NT2/D1 (cell line): ENCODE measurements around the gene MCF2L.

Source experiments
- DNase-seq: peaks from one replicate; pipeline ENCODE4 v3.0.0-alpha.2; 2011; ENCODE audit warnings: low read depth, low spot score
- H3K27me3 ChIP-seq: 2 replicates; pipeline ENCODE4 v1.6.0; 2011; ENCODE audit warnings: mild to moderate bottlenecking; ENCODE audit not compliant: insufficient read length, insufficient read depth
- H3K36me3 ChIP-seq: 2 replicates; pipeline ENCODE4 v1.6.1; 2011; ENCODE audit warnings: mild to moderate bottlenecking, low read length, mixed read lengths; ENCODE audit not compliant: insufficient read depth, insufficient read length
- H3K4me1 ChIP-seq: 2 replicates; pipeline ENCODE4 v1.5.1; 2011; ENCODE audit not compliant: insufficient read depth, insufficient read length
- H3K4me3 ChIP-seq: 2 replicates; pipeline ENCODE4 v1.5.1; 2011; ENCODE audit warnings: low read depth; ENCODE audit not compliant: insufficient read length
- H3K9ac ChIP-seq: 2 replicates; pipeline ENCODE4 v1.6.0; 2011; ENCODE audit warnings: low read depth; ENCODE audit not compliant: insufficient read length
- H3K9me3 ChIP-seq: 2 replicates; pipeline ENCODE4 v1.5.1; 2011; ENCODE audit warnings: mild to moderate bottlenecking, low read length; ENCODE audit not compliant: insufficient read depth
- SUZ12 ChIP-seq: IDR thresholded peaks from 2 replicates; pipeline ENCODE4 v1.6.1; 2011; ENCODE audit not compliant: insufficient read length, insufficient read depth; ENCODE audit errors: extremely low read depth
- YY1 ChIP-seq: IDR thresholded peaks from 2 replicates; pipeline ENCODE4 v1.6.1; 2011; ENCODE audit not compliant: insufficient read length, insufficient read depth
- ZNF274 ChIP-seq: IDR thresholded peaks from 2 replicates; pipeline ENCODE4 v1.6.1; 2011; ENCODE audit warnings: mild to moderate bottlenecking, low read depth, low read length

The MCF2L gene, protein sequence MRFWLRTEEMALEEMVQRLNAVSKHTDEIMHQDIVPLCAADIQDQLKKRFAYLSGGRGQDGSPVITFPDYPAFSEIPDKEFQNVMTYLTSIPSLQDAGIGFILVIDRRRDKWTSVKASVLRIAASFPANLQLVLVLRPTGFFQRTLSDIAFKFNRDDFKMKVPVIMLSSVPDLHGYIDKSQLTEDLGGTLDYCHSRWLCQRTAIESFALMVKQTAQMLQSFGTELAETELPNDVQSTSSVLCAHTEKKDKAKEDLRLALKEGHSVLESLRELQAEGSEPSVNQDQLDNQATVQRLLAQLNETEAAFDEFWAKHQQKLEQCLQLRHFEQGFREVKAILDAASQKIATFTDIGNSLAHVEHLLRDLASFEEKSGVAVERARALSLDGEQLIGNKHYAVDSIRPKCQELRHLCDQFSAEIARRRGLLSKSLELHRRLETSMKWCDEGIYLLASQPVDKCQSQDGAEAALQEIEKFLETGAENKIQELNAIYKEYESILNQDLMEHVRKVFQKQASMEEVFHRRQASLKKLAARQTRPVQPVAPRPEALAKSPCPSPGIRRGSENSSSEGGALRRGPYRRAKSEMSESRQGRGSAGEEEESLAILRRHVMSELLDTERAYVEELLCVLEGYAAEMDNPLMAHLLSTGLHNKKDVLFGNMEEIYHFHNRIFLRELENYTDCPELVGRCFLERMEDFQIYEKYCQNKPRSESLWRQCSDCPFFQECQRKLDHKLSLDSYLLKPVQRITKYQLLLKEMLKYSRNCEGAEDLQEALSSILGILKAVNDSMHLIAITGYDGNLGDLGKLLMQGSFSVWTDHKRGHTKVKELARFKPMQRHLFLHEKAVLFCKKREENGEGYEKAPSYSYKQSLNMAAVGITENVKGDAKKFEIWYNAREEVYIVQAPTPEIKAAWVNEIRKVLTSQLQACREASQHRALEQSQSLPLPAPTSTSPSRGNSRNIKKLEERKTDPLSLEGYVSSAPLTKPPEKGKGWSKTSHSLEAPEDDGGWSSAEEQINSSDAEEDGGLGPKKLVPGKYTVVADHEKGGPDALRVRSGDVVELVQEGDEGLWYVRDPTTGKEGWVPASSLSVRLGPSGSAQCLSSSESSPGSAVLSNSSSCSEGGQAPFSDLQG

GRCh38 chr13:112968910-112969691 is at the start of gene MCF2L:
MCF2L (plus strand) TSS chr13:112969214; CDS start chr13:112969380, 166 bp downstream.
- peaks cover 9% of the 10 kb centered on the region; the same call in 1 of the 2 replicates for H3K9me3 ChIP-seq
- H3K9ac ChIP-seq, result peak within 1 kb of the TSS; percentile 67
- H3K36me3 ChIP-seq, result no peaks in the 10 kb centered on the region
- H3K4me3 ChIP-seq, result peak within 1 kb of the TSS; percentile 55
- no peak for DNase-seq
- peaks cover 41% of the 10 kb centered on the region for H3K27me3 ChIP-seq
- H3K4me1 ChIP-seq, result peaks cover 5% of the 10 kb centered on the region
- TF ChIP-seq ZNF274, result no peak

DNA sequence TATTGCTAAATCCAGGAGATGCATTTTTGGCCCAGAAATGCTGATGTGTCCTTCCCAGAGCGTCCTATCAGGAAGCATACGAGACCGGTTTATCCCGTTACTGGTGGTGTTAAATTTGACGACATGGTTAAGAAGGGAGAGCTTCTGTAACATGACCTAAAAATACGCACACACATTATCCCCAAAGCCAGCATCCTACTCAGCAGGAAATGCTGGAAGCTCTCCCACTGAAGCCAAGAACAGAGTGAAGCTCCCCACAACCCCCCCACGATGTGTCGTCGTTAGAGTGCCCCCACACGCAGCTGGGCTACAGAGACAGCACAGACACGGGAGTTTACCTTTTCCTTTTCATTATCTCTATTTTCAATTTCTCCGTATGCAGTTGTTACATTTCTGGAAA is 45.1 kb upstream of the MCF2L start:
- Histone ChIP-seq H3K27me3 (no peaks in the 10 kb centered on the region), H3K4me3 (no peak overlapping the region), H3K4me1 (no peaks in the 10 kb centered on the region), H3K36me3 (no peaks in the 10 kb centered on the region), H3K9ac (no peak overlapping the region), H3K9me3 (no peaks in the 10 kb centered on the region)
- DNase-seq, result no peak
- TF ChIP-seq YY1 (no peak), SUZ12 (no peak)

GRCh38 chr13:112924365-112924764 is 44.6 kb upstream of the MCF2L start:
- Histone ChIP-seq H3K9me3 (no peaks in the 10 kb centered on the region), H3K27me3 (no peaks in the 10 kb centered on the region), H3K36me3 (no peaks in the 10 kb centered on the region), H3K9ac (no peak overlapping the region), H3K4me1 (no peaks in the 10 kb centered on the region), H3K4me3 (no peak overlapping the region)
- TF ChIP-seq YY1, result no peak
- TF ChIP-seq ZNF274, result no peak
- no peak for TF ChIP-seq SUZ12
- DNase-seq, result no peak

DNA sequence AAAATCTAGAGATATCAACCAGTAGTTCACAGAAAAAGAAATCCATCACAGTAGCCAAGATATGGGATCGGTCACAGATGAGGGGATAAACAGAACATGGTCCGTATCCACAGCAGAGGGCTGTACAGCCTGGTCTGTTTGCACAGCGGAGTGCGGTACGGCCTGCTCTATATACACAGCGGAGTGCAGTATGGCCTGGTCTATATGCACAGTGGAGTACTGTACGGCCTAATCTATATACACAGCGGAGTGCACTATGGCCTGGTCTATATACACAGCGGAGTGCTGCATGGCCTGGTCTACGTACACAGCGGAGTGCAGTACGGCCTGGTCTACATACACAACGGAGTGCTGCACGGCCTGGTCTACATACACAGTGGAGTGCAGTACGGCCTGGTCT is 43.0 kb upstream of the MCF2L start:
- H3K9me3 ChIP-seq, result no peaks in the 10 kb centered on the region
- H3K4me1 ChIP-seq, result peaks cover 1% of the 10 kb centered on the region
- TF ChIP-seq SUZ12, result no peak
- no peak for TF ChIP-seq ZNF274
- no peak for TF ChIP-seq YY1
- no peak overlapping the region for H3K9ac ChIP-seq
- H3K27me3 ChIP-seq, result no peaks in the 10 kb centered on the region
- no peaks in the 10 kb centered on the region for H3K36me3 ChIP-seq
- no peak for DNase-seq
- H3K4me3 ChIP-seq, result no peak overlapping the region

DNA sequence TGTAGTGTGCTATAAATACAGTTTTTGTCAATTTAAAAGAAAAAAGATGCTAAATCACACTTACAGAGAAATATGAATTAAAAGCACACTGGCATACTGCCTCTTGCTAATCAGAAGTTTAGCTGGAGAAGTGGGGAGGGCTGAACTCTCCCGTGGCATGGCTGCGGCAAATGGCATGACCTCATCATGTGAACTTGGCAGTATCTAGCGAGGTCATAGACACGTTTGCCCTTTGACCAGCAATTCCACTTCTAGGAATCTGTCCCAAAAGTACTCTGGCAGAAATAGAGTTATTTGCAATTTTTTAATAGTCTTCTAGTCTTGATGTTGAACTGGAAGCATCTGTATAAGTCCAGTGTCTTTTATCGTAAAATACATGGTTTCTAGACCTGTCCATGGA is 42.0 kb upstream of the MCF2L start:
- TF ChIP-seq YY1 (no peak), ZNF274 (no peak), SUZ12 (no peak)

GRCh38 chr13:112928020-112928971 is 40.7 kb upstream of the MCF2L start:
- H3K4me1 ChIP-seq, result peaks cover 5% of the 10 kb centered on the region
- H3K4me3 ChIP-seq, result no peak overlapping the region
- TF ChIP-seq YY1 (no peak), ZNF274 (no peak), SUZ12 (no peak)
- DNase-seq, result no peak
- no peak overlapping the region for H3K9ac ChIP-seq
- no peaks in the 10 kb centered on the region for H3K27me3 ChIP-seq
- H3K9me3 ChIP-seq, result no peaks in the 10 kb centered on the region
- H3K36me3 ChIP-seq, result no peaks in the 10 kb centered on the region

More for the DNA sequence above, 42.0 kb upstream of the MCF2L start:
- DNase-seq, result no peak
- Histone ChIP-seq H3K9ac (no peak overlapping the region), H3K4me3 (no peak overlapping the region), H3K36me3 (no peaks in the 10 kb centered on the region), H3K4me1 (peaks cover 5% of the 10 kb centered on the region), H3K27me3 (no peaks in the 10 kb centered on the region), H3K9me3 (no peaks in the 10 kb centered on the region)
